Vagina (tissue), 2 donors: Measurements from ENCODE around the gene GPATCH3. TPM values are rescaled to one million over a fixed set of nuclear protein-coding genes. Genes with fewer than 3 reads are reported as not detected.
A peak's percentile ranks its signal among the peaks of the same experiment; 100 is the strongest.

ENCODE experiments used
- DNase-seq, 2 donors: peaks; one replicate each; pipeline ENCODE4 v3.0.0-alpha.2; 2017; ENCODE audit errors: extremely low spot score in 2 of 2
- H3K27ac ChIP-seq: fragments of 200-600 bp; sonication (generic); one replicate; pipeline ENCODE4 v1.5.1; 2019
- H3K27me3 ChIP-seq: fragments of 200-600 bp; sonication (generic); one replicate; pipeline ENCODE4 v1.5.1; 2019
- H3K36me3 ChIP-seq, 2 donors: fragments of 200-600 bp; sonication (generic); one replicate each; pipeline ENCODE4 v1.5.1; 2017 to 2019
- H3K4me1 ChIP-seq: fragments of 200-600 bp; sonication (generic); one replicate; pipeline ENCODE4 v1.5.1; 2019
- H3K4me3 ChIP-seq, 2 donors: fragments of 200-600 bp; sonication (generic); 1 replicate in 1 of 2; 2 replicates in 1 of 2; pipeline ENCODE4 v1.5.1; 2016 to 2019
- H3K9me3 ChIP-seq: fragments of 200-600 bp; sonication (generic); one replicate; pipeline ENCODE4 v1.5.1; 2019
- CTCF ChIP-seq, 3 experiments: fragments of 450-650 bp in 2 of 3; fragments of 200-600 bp in 1 of 3; sonication (generic) in 1 of 3; IDR thresholded peaks; one replicate each; pipeline ENCODE4 v1.5.1; 2017 to 2019; ENCODE audit warnings: antibody characterized with exemption in 3 of 3, mild to moderate bottlenecking in 2 of 3, moderate library complexity in 2 of 3
- POLR2A ChIP-seq, 2 donors: fragments of 450-650 bp; IDR thresholded peaks; one replicate each; pipeline ENCODE4 v1.6.1; 2017; ENCODE audit warnings: antibody characterized with exemption in 2 of 2, mild to moderate bottlenecking in 2 of 2, moderate library complexity in 2 of 2
- POLR2AphosphoS5 ChIP-seq, 2 donors: sonication (generic); formaldehyde crosslinking; IDR thresholded peaks; one replicate each; pipeline ENCODE4 v1.9.0; 2017; ENCODE audit warnings: antibody characterized with exemption in 2 of 2, mild to moderate bottlenecking in 2 of 2, low read depth in 1 of 2; ENCODE audit not compliant: insufficient read depth in 1 of 2
- intact Hi-C: fragments of 100-400 bp; cut with DNase I; formaldehyde crosslinking; loops from one replicate; pipeline ENCODE4 v1.15.1; 2023
- total RNA-seq: library from RNA; depleted of rRNA; stranded (reverse); fragments of >200 nt; gene quantifications from one replicate; pipeline ENCODE4 v1.2.3, GENCODE V29; 2016

Gene GPATCH3
- total RNA-seq, 1 donor from 2014 or later, result 5.2 TPM

GRCh38 chr1:26858160-26858559, 42.1 kb downstream of the GPATCH3 start:
- H3K36me3 ChIP-seq, result peaks cover 0 to 8% of the 10 kb centered on the region in 2 donors
- DNase-seq, result no peak
- TF ChIP-seq POLR2AphosphoS5 (IDR thresholded peaks at IDR 0.05; ENCODE audit: insufficient read depth in 1 of 2, low read depth in 1 of 2), result no peak
- no peak for TF ChIP-seq POLR2A (IDR thresholded peaks at IDR 0.05)
- no peak for TF ChIP-seq CTCF (IDR thresholded peaks at IDR 0.05)
- no peaks in the 10 kb centered on the region for H3K27me3 ChIP-seq
- intact Hi-C loops, result no loop called here
- H3K4me1 ChIP-seq, result peaks cover 61% of the 10 kb centered on the region
- no peak overlapping the region for H3K4me3 ChIP-seq
- no peaks in the 10 kb centered on the region for H3K9me3 ChIP-seq
- peak overlapping the region; percentile 98 for H3K27ac ChIP-seq

- Histone ChIP-seq H3K4me3 (no peak overlapping the region), H3K9me3 (no peaks in the 10 kb centered on the region), H3K27me3 (no peaks in the 10 kb centered on the region), H3K4me1 (peaks cover 60% of the 10 kb centered on the region), H3K27ac (peak overlapping the region; percentile 98), H3K36me3 (peaks cover 0 to 10% of the 10 kb centered on the region in 2 donors)
- no peak for TF ChIP-seq POLR2AphosphoS5 (IDR thresholded peaks at IDR 0.05; ENCODE audit: insufficient read depth in 1 of 2, low read depth in 1 of 2)
- TF ChIP-seq CTCF (IDR thresholded peaks at IDR 0.05), result no peak
- TF ChIP-seq POLR2A (IDR thresholded peaks at IDR 0.05), result no peak
- no peak for DNase-seq
- intact Hi-C loops, result no loop called here
These were observed 42.7 kb downstream of the GPATCH3 start for GRCh38 chr1:26857473-26858060.

- H3K4me1 ChIP-seq, result peaks cover 54% of the 10 kb centered on the region
- H3K36me3 ChIP-seq, result peaks cover 0 to 17% of the 10 kb centered on the region in 2 donors
- H3K9me3 ChIP-seq, result no peaks in the 10 kb centered on the region
- peak overlapping the region; percentile 98 for H3K27ac ChIP-seq
- TF ChIP-seq POLR2A (IDR thresholded peaks at IDR 0.05), result no peak
- no peak for TF ChIP-seq CTCF (IDR thresholded peaks at IDR 0.05)
- no peak for TF ChIP-seq POLR2AphosphoS5 (IDR thresholded peaks at IDR 0.05; ENCODE audit: insufficient read depth in 1 of 2, low read depth in 1 of 2)
- no peaks in the 10 kb centered on the region for H3K27me3 ChIP-seq
- H3K4me3 ChIP-seq, result no peak overlapping the region
- intact Hi-C loops, result no loop called here
- DNase-seq, result no peak
These were observed 43.4 kb downstream of the GPATCH3 start for GRCh38 chr1:26856604-26857469.

- TF ChIP-seq POLR2A (IDR thresholded peaks at IDR 0.05), result no peak
- TF ChIP-seq POLR2AphosphoS5 (IDR thresholded peaks at IDR 0.05; ENCODE audit: insufficient read depth in 1 of 2, low read depth in 1 of 2), result no peak
- TF ChIP-seq CTCF (IDR thresholded peaks at IDR 0.05), result no peak
- Histone ChIP-seq H3K4me3 (no peak overlapping the region), H3K9me3 (no peaks in the 10 kb centered on the region), H3K27ac (peak overlapping the region; percentile 98), H3K4me1 (peaks cover 54% of the 10 kb centered on the region), H3K27me3 (no peaks in the 10 kb centered on the region), H3K36me3 (peaks cover 0 to 24% of the 10 kb centered on the region in 2 donors)
- no peak for DNase-seq
- intact Hi-C loops, result no loop called here
These were observed 44.1 kb downstream of the GPATCH3 start for GRCh38 chr1:26856181-26856580.

- Histone ChIP-seq H3K4me3 (no peak overlapping the region), H3K36me3 (peaks cover 0 to 29% of the 10 kb centered on the region in 2 donors), H3K9me3 (no peaks in the 10 kb centered on the region), H3K27me3 (no peaks in the 10 kb centered on the region), H3K4me1 (peaks cover 54% of the 10 kb centered on the region), H3K27ac (peak overlapping the region; percentile 98)
- TF ChIP-seq POLR2AphosphoS5 (IDR thresholded peaks at IDR 0.05; ENCODE audit: insufficient read depth in 1 of 2, low read depth in 1 of 2), result no peak
- TF ChIP-seq POLR2A (IDR thresholded peaks at IDR 0.05), result no peak
- no peak for TF ChIP-seq CTCF (IDR thresholded peaks at IDR 0.05)
- DNase-seq, result no peak
- intact Hi-C loops, result no loop called here
These were observed 44.6 kb downstream of the GPATCH3 start for GRCh38 chr1:26855636-26856035.
